PC-3 (cell line): ENCODE measurements around the gene TMEM143. TPM values are rescaled to one million over a fixed set of nuclear protein-coding genes. Genes with fewer than 3 reads are reported as not detected.
A peak's percentile ranks its signal among the peaks of the same experiment; 100 is the strongest.
"Not testable (repeated sequence)": the region's sequence is repeated elsewhere in the genome, so short reads cannot be mapped to it uniquely, and the experiment has no call there.

Source experiments
- ATAC-seq: fragments of 200-7000 bp; cut with Tn5 transposase; 2 replicates; pipeline ENCODE4 v1.9.1; 2020; ENCODE audit warnings: mild to moderate bottlenecking, moderate library complexity
- BruUV-seq: library from RNA; stranded (reverse); fragments of 400-500 nt; replicated peaks from 2 replicates; lab custom pipeline; 2021; lab: Mats Ljungman, UMichigan
- CTCF ChIA-PET: fragments of 300-600 bp; sonication (Branson Sonifier 250); formaldehyde crosslinking; loops from one replicate; lab custom pipeline; 2022; ENCODE audit warnings: antibody characterized with exemption; lab: Charles Lee
- POLR2A ChIA-PET: fragments of 300-600 bp; sonication (Branson Sonifier 250); formaldehyde crosslinking; loops from one replicate; lab custom pipeline; 2022; ENCODE audit warnings: antibody characterized with exemption; ENCODE audit not compliant: unreplicated experiment; lab: Charles Lee
- DNase-seq: peaks from one replicate; pipeline ENCODE4 v3.0.0-alpha.2; 2015
- H2AFZ ChIP-seq: fragments of 300-600 bp; sonication (generic); 2 replicates; pipeline ENCODE4 v1.6.0; 2016; ENCODE audit warnings: antibody characterized with exemption, low read length
- H3F3A ChIP-seq: fragments of 300-600 bp; sonication (generic); one replicate; pipeline ENCODE4 v1.6.0; 2017; ENCODE audit warnings: antibody characterized with exemption, low read length, control low read depth, mild to moderate bottlenecking; ENCODE audit not compliant: unreplicated experiment
- H3K27ac ChIP-seq: fragments of 300-600 bp; sonication (generic); 2 replicates; pipeline ENCODE4 v1.5.1; 2016; ENCODE audit warnings: mild to moderate bottlenecking, low read length
- H3K27me3 ChIP-seq: fragments of 300-600 bp; sonication (generic); 2 replicates; pipeline ENCODE4 v1.6.1; 2016; ENCODE audit warnings: low read length, mixed read lengths
- H3K36me3 ChIP-seq: fragments of 300-600 bp; sonication (generic); 2 replicates; pipeline ENCODE4 v1.6.1; 2016; ENCODE audit warnings: low read depth, mixed run types, low read length, mixed read lengths
- H3K4me1 ChIP-seq: fragments of 300-600 bp; sonication (generic); 2 replicates; pipeline ENCODE4 v1.5.1; 2016; ENCODE audit warnings: low read length; ENCODE audit not compliant: insufficient read depth
- H3K4me2 ChIP-seq: fragments of 300-600 bp; sonication (generic); 2 replicates; pipeline ENCODE4 v1.6.0; 2016; ENCODE audit warnings: low read length
- H3K4me3 ChIP-seq: fragments of 300-600 bp; sonication (generic); 2 replicates; pipeline ENCODE4 v1.5.1; 2016; ENCODE audit warnings: mild to moderate bottlenecking, low read length, mixed read lengths
- H3K79me2 ChIP-seq: fragments of 300-600 bp; sonication (generic); 2 replicates; pipeline ENCODE4 v1.6.1; 2017; ENCODE audit warnings: low read length, mixed read lengths
- H3K9ac ChIP-seq: fragments of 300-600 bp; sonication (generic); 2 replicates; pipeline ENCODE4 v1.6.0; 2016; ENCODE audit warnings: mild to moderate bottlenecking, low read length
- H3K9me2 ChIP-seq: fragments of 300-600 bp; sonication (generic); replicated peaks from 2 replicates; pipeline ENCODE4 v1.6.1; 2016; ENCODE audit warnings: mixed run types, low read length, mixed read lengths
- H3K9me3 ChIP-seq: fragments of 300-600 bp; sonication (generic); 2 replicates; pipeline ENCODE4 v1.6.1; 2016; ENCODE audit warnings: low read length, mixed read lengths
- H4K20me1 ChIP-seq: fragments of 300-600 bp; sonication (generic); 2 replicates; pipeline ENCODE4 v1.6.1; 2016; ENCODE audit warnings: low read length, mixed read lengths
- EZH2 ChIP-seq: fragments of 300-600 bp; sonication (generic); IDR thresholded peaks from one replicate; pipeline ENCODE4 v1.6.1; 2017; ENCODE audit warnings: antibody characterized with exemption, mild to moderate bottlenecking, low read length; ENCODE audit not compliant: unreplicated experiment
- EZH2phosphoT487 ChIP-seq: fragments of 300-600 bp; sonication (generic); IDR thresholded peaks from 2 replicates; pipeline ENCODE4 v1.6.1; 2018; ENCODE audit warnings: mild to moderate bottlenecking, antibody characterized with exemption, low read length, borderline replicate concordance
- intact Hi-C: fragments of 100-400 bp; cut with micrococcal nuclease; formaldehyde crosslinking; loops from 2 replicates; pipeline ENCODE4 v1.9.0; 2023
- total RNA-seq: library from RNA; depleted of rRNA; stranded (reverse); fragments of >200 nt; gene quantifications from 2 replicates; pipeline ENCODE4 v1.2.3, GENCODE V29; 2014
- TF ChIP-seq, protein P1 (sequence below): fragments of 300-600 bp; sonication (generic); conservative IDR thresholded peaks from 2 replicates; pipeline ENCODE4 v1.5.1; 2017; ENCODE audit warnings: antibody characterized with exemption, low read depth, mild to moderate bottlenecking, low read length

TMEM143 gene
- total RNA-seq, 1 experiment from 2014 or later: 7.1 TPM

DNA sequence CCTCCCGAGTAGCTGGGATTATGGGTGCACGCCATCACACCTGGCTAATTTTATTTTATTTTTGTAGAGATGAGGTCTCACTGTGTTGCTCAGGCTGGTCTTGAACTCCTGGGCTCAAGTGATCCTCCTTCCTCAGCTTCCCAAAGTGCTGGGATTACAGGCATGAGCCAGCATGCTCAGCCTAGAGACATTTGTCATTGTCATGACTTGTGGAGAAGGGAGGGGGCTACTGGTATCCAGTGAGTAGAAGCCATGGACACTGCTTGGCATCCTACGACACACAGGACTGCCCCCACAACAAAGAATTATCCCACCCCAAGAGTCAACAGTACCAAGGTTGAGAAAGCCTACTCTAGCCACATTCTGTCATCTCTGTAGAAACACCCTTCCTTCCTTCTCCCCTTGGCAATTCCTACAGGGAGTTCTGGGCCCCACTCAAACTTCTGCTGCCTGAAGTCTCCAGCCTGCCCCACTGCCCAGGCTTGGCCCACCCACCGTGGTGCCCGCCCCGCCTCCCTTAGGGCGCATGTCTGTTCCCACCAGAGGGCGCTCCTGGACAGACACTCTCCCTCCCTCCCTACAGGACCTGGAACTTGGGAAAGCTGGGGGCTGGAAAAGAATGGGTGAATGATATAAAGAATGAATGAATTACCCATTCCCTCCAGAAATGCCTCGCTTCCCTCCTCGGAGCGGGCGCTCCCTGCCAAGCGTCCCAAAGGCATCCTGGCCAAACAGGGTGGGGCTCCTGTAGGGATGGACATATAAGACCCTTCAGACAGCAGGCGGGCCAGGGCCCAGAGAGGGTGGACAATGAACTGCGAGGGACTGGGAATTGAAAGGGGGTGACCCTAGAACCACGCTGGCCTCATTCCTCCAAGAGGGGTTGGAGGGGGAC is 43.8 kb downstream of the TMEM143 start:
- no peaks in the 10 kb centered on the region for H3K79me2 ChIP-seq
- no peaks in the 10 kb centered on the region for H4K20me1 ChIP-seq
- H3K27me3 ChIP-seq: no peaks in the 10 kb centered on the region
- no peaks in the 10 kb centered on the region for H3F3A ChIP-seq
- H2AFZ ChIP-seq: 0 out of 2 replicates have a peak overlapping the region, but pooled peaks have one; percentile 32
- no peaks in the 10 kb centered on the region for H3K36me3 ChIP-seq
- no peak overlapping the region for H3K27ac ChIP-seq
- intact Hi-C loops: loop anchor here (2.0 kb wide), 1 partner anchor 71 kb away; the partner anchor contains the start of gene KDELR1
- no peaks in the 10 kb centered on the region for H3K9me3 ChIP-seq
- no peak for TF ChIP-seq EZH2
- TF ChIP-seq, protein P1, sequence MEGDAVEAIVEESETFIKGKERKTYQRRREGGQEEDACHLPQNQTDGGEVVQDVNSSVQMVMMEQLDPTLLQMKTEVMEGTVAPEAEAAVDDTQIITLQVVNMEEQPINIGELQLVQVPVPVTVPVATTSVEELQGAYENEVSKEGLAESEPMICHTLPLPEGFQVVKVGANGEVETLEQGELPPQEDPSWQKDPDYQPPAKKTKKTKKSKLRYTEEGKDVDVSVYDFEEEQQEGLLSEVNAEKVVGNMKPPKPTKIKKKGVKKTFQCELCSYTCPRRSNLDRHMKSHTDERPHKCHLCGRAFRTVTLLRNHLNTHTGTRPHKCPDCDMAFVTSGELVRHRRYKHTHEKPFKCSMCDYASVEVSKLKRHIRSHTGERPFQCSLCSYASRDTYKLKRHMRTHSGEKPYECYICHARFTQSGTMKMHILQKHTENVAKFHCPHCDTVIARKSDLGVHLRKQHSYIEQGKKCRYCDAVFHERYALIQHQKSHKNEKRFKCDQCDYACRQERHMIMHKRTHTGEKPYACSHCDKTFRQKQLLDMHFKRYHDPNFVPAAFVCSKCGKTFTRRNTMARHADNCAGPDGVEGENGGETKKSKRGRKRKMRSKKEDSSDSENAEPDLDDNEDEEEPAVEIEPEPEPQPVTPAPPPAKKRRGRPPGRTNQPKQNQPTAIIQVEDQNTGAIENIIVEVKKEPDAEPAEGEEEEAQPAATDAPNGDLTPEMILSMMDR: peak; percentile 79
- POLR2A ChIA-PET: no interaction called here
- CTCF ChIA-PET: interaction anchor here (0.5 to 1.1 kb wide), 4 partner anchors 11 to 53 kb away, joined by 3 to 21 read pairs (median 6); no protein-coding TSS in a partner anchor
- no peak overlapping the region for H3K9ac ChIP-seq
- peaks cover 35% of the 10 kb centered on the region for H3K4me1 ChIP-seq
- ATAC-seq (peak; percentile 36), DNase-seq (peak; percentile 78)
- BruUV-seq: no TSS peak
- H3K4me3 ChIP-seq: no peak overlapping the region
- H3K4me2 ChIP-seq: no peak overlapping the region; the same call in 1 of the 2 replicates
- no peaks in the 10 kb centered on the region for H3K9me2 ChIP-seq

DNA sequence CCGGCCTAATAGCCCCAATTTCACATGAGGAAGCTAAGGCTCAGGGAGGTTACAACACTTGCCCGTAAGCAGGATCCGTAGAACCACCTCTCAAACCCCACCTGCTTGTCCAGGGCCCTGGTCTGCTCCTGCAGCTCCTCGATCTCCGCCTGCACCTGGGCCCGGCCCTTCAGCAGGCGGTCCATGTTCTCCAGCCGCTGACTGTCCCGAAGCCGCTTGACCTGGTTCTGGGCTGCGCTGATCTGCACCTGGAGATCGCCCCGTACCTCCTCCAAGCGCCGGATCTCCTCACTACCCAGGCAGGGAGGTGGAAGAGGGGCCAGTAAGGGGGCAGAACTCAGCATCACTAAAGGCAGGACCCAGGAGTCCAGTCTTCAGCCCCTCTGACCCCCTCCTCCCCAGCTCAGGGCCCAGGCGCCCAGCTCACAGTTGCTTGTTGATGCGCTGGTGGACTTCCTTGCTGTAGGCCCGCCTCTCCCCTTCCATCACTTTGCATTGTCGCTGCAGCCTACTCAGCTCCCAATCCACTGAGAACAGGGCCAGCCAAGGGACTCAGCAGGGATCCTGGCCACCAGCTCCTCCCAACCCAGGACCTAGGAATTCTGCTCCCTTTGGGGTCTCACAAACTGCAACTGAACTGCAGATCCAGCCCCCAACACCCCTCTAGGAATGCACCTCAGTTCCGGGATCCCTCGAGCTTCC is 45.3 kb downstream of the TMEM143 start:
- no peak overlapping the region for H3K9ac ChIP-seq
- H4K20me1 ChIP-seq: no peaks in the 10 kb centered on the region
- TF ChIP-seq EZH2 (no peak), EZH2phosphoT487 (no peak)
- TF ChIP-seq, protein P1: no peak
- no peak overlapping the region for H3K4me2 ChIP-seq
- intact Hi-C loops: no loop called here
- H3K27ac ChIP-seq: no peak overlapping the region
- ATAC-seq (no peak), DNase-seq (no peak)
- H3F3A ChIP-seq: no peaks in the 10 kb centered on the region
- no peak overlapping the region for H2AFZ ChIP-seq
- H3K4me1 ChIP-seq: peaks cover 34% of the 10 kb centered on the region
- ChIA-PET POLR2A (no interaction called here), CTCF (interaction anchor here (1.2 to 1.6 kb wide), 2 partner anchors 14 to 16 kb away, joined by 3 to 4 read pairs; no protein-coding TSS in a partner anchor)
- no TSS peak for BruUV-seq
- no peaks in the 10 kb centered on the region for H3K36me3 ChIP-seq
- no peaks in the 10 kb centered on the region for H3K27me3 ChIP-seq
- H3K9me3 ChIP-seq: no peaks in the 10 kb centered on the region
- no peaks in the 10 kb centered on the region for H3K9me2 ChIP-seq
- no peaks in the 10 kb centered on the region for H3K79me2 ChIP-seq
- H3K4me3 ChIP-seq: no peak overlapping the region

DNA sequence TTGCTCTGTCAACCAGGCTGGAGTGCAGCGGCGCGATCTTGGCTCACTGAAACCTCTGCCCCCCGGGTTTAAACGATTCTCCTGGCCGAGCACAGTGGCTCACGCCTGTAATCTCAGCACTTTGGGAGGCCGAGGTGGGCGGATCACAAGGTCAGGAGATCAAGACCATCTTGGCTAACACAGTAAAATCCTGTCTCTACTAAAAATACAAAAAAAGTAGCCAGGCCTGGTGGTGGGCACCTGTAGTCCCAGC is 46.1 kb downstream of the TMEM143 start:
- BruUV-seq, H3K9ac ChIP-seq, ATAC-seq, H3K27me3 ChIP-seq, H3K36me3 ChIP-seq, DNase-seq, H3F3A ChIP-seq, H3K27ac ChIP-seq, H3K79me2 ChIP-seq, H3K9me2 ChIP-seq, intact Hi-C loops, H2AFZ ChIP-seq, H3K9me3 ChIP-seq, H4K20me1 ChIP-seq, POLR2A ChIA-PET, H3K4me3 ChIP-seq: not testable (repeated sequence)
- Histone ChIP-seq H3K4me2 (peak overlapping the region; percentile 16; the same call in 1 of the 2 replicates), H3K4me1 (peaks cover 31% of the 10 kb centered on the region)
- CTCF ChIA-PET: interaction anchor here (1.6 kb wide), 1 partner anchor 15 kb away, joined by 3 read pairs; no protein-coding TSS in a partner anchor
